CD4-positive, CD25-positive, alpha-beta regulatory T cell (primary cell): ENCODE measurements around the gene LRRC42. TPM values are rescaled to one million over a fixed set of nuclear protein-coding genes. Genes with fewer than 3 reads are reported as not detected.

Experiments used
- ATAC-seq, 2 donors: fragments of 150-1000 bp; cut with Tn5 transposase; one replicate each; pipeline ENCODE4 v1.10.0; 2021; ENCODE audit warnings: low read depth in 2 of 2, moderate number of reproducible peaks in 2 of 2, moderate library complexity in 1 of 2
- DNase-seq, 3 donors: peaks; one replicate each; pipeline versions ENCODE4 v3.0.0 to v3.0.0-alpha.2; 2012 to 2022; ENCODE audit warnings: mixed read lengths in 1 of 3
- H3K27ac ChIP-seq: one replicate; pipeline ENCODE4 v1.7.0; 2013; ENCODE audit warnings: mild to moderate bottlenecking, low read length; ENCODE audit not compliant: insufficient read depth, poor library complexity, severe bottlenecking
- H3K27me3 ChIP-seq: one replicate; pipeline ENCODE4 v1.7.0; 2013; ENCODE audit warnings: low read length; ENCODE audit not compliant: control insufficient read depth, insufficient read depth
- H3K36me3 ChIP-seq: one replicate; pipeline ENCODE4 v1.7.0; 2013; ENCODE audit warnings: mild to moderate bottlenecking, low read length, moderate library complexity; ENCODE audit not compliant: control insufficient read depth, insufficient read depth
- H3K4me1 ChIP-seq: 2 replicates; pipeline ENCODE4 v1.7.0; 2013; ENCODE audit warnings: mild to moderate bottlenecking, low read length; ENCODE audit not compliant: insufficient read depth, control insufficient read depth, poor library complexity, severe bottlenecking
- H3K4me3 ChIP-seq: one replicate; pipeline ENCODE4 v1.7.0; 2013; ENCODE audit warnings: low read depth, mild to moderate bottlenecking, low read length, moderate library complexity
- H3K9me3 ChIP-seq, 2 experiments: 1 replicate in 1 of 2; 2 replicates in 1 of 2; pipeline ENCODE4 v1.7.0; 2013; ENCODE audit warnings: low read length in 2 of 2, mild to moderate bottlenecking in 1 of 2, moderate library complexity in 1 of 2; ENCODE audit not compliant: control insufficient read depth in 2 of 2
- H3K27ac Mint-ChIP-seq, 3 donors: one replicate each; pipeline ENCODE4 v1.8.0; 2020 to 2022; ENCODE audit warnings: mild to moderate bottlenecking in 3 of 3, mixed read lengths in 3 of 3, moderate library complexity in 2 of 3
- H3K27me3 Mint-ChIP-seq: one replicate; pipeline ENCODE4 v1.8.0; 2022; ENCODE audit warnings: mild to moderate bottlenecking, mixed read lengths
- H3K36me3 Mint-ChIP-seq: one replicate; pipeline ENCODE4 v1.8.0; 2020; ENCODE audit warnings: mixed read lengths
- H3K4me1 Mint-ChIP-seq, 4 donors: one replicate each; pipeline ENCODE4 v1.8.0; 2020 to 2022; ENCODE audit warnings: mixed read lengths in 4 of 4, mild to moderate bottlenecking in 1 of 4
- H3K4me3 Mint-ChIP-seq, 4 donors: one replicate each; pipeline ENCODE4 v1.8.0; 2020 to 2022; ENCODE audit warnings: mild to moderate bottlenecking in 4 of 4, mixed read lengths in 4 of 4, moderate library complexity in 3 of 4
- H3K9me3 Mint-ChIP-seq, 7 donors: one replicate each; pipeline ENCODE4 v1.8.0; 2020 to 2022; ENCODE audit warnings: mixed read lengths in 7 of 7, mild to moderate bottlenecking in 3 of 7, moderate library complexity in 2 of 7
- polyA plus RNA-seq, 4 donors: library from polyadenylated mRNA; unstranded; fragments of 300-500 nt; fragmentation: Illumina TruSeq; gene quantifications; one replicate each; pipeline ENCODE4 v1.2.3, GENCODE V29; 2021
- total RNA-seq: library from RNA; stranded (reverse); gene quantifications from one replicate; pipeline ENCODE4 v1.2.3, GENCODE V29; 2022

Gene LRRC42
- total RNA-seq (6.9 TPM), polyA plus RNA-seq (10 to 100 TPM in 1 of 4 donors, 1 to 10 TPM in 3; 7.3 to 11.9 (median 8.4) TPM)

GRCh38 chr1:53946252-53947171 is at the start of gene LRRC42:
LRRC42 (plus strand) TSS chr1:53946350; CDS start chr1:53952000, 5,650 bp downstream.
- no peaks in the 10 kb centered on the region for H3K27me3 Mint-ChIP-seq
- peaks cover 17 to 60% (median 43%) of the 10 kb centered on the region in 4 donors for H3K4me1 Mint-ChIP-seq
- peaks cover 0 to 2% (median 0%) of the 10 kb centered on the region in 7 donors for H3K9me3 Mint-ChIP-seq
- peak; percentile 60 to 62 for ATAC-seq
- H3K4me3 Mint-ChIP-seq, result peak within 1 kb of the TSS; percentile 95 to 99 (median 98)
- H3K36me3 Mint-ChIP-seq, result no peaks in the 10 kb centered on the region
- H3K27ac Mint-ChIP-seq, result peak within 1 kb of the TSS; percentile 94 to 98 (median 98)
- peak in 1 of 3 donors; percentile 79 for DNase-seq
- Histone ChIP-seq H3K4me1 (peaks cover 37% of the 10 kb centered on the region), H3K9me3 (no peaks in the 10 kb centered on the region), H3K27ac (peak within 1 kb of the TSS; percentile 87), H3K36me3 (no peaks in the 10 kb centered on the region), H3K4me3 (peak within 1 kb of the TSS; percentile 86), H3K27me3 (no peaks in the 10 kb centered on the region)

- no peaks in the 10 kb centered on the region for H3K36me3 Mint-ChIP-seq
- DNase-seq (no peak), ATAC-seq (no peak)
- peaks cover 3% of the 10 kb centered on the region for H3K27me3 ChIP-seq
- H3K27ac Mint-ChIP-seq, result no peak overlapping the region
- no peaks in the 10 kb centered on the region for H3K27me3 Mint-ChIP-seq
- H3K4me3 Mint-ChIP-seq, result no peak overlapping the region
- H3K36me3 ChIP-seq, result no peaks in the 10 kb centered on the region
- H3K9me3 Mint-ChIP-seq, result no peaks in the 10 kb centered on the region
- H3K27ac ChIP-seq, result no peak overlapping the region
- peaks cover 0 to 6% (median under 1%) of the 10 kb centered on the region in 4 donors for H3K4me1 Mint-ChIP-seq
- H3K9me3 ChIP-seq, result no peaks in the 10 kb centered on the region
- H3K4me3 ChIP-seq, result no peak overlapping the region
- no peaks in the 10 kb centered on the region for H3K4me1 ChIP-seq
Measured at GRCh38 chr1:53896635-53897229, 49.4 kb upstream of the LRRC42 start.

- Histone ChIP-seq H3K4me3 (no peak overlapping the region), H3K27me3 (peaks cover 3% of the 10 kb centered on the region), H3K9me3 (no peaks in the 10 kb centered on the region), H3K27ac (no peak overlapping the region), H3K36me3 (no peaks in the 10 kb centered on the region), H3K4me1 (no peaks in the 10 kb centered on the region)
- no peak for ATAC-seq
- no peak overlapping the region for H3K4me3 Mint-ChIP-seq
- no peak for DNase-seq
- H3K36me3 Mint-ChIP-seq, result no peaks in the 10 kb centered on the region
- no peak overlapping the region for H3K27ac Mint-ChIP-seq
- H3K27me3 Mint-ChIP-seq, result no peaks in the 10 kb centered on the region
- H3K4me1 Mint-ChIP-seq, result peaks cover 0 to 6% (median under 1%) of the 10 kb centered on the region in 4 donors
- no peaks in the 10 kb centered on the region for H3K9me3 Mint-ChIP-seq
Measured at GRCh38 chr1:53899206-53899628, 46.9 kb upstream of the LRRC42 start.

- Mint-ChIP-seq H3K4me3 (no peak overlapping the region), H3K4me1 (peaks cover 0 to 6% (median under 1%) of the 10 kb centered on the region in 4 donors), H3K27me3 (no peaks in the 10 kb centered on the region), H3K27ac (no peak overlapping the region), H3K9me3 (no peaks in the 10 kb centered on the region), H3K36me3 (no peaks in the 10 kb centered on the region)
- Histone ChIP-seq H3K4me1 (no peaks in the 10 kb centered on the region), H3K27ac (no peak overlapping the region), H3K9me3 (no peaks in the 10 kb centered on the region), H3K36me3 (no peaks in the 10 kb centered on the region), H3K4me3 (no peak overlapping the region), H3K27me3 (no peaks in the 10 kb centered on the region)
- no peak for ATAC-seq
- DNase-seq, result no peak
Measured at GRCh38 chr1:53899708-53900107, 46.4 kb upstream of the LRRC42 start.

- ATAC-seq (no peak), DNase-seq (no peak)
- no peak overlapping the region for H3K4me3 ChIP-seq
- Mint-ChIP-seq H3K9me3 (no peaks in the 10 kb centered on the region), H3K4me1 (peaks cover 0 to 2% (median 0%) of the 10 kb centered on the region in 4 donors), H3K27ac (peak overlapping the region in 1 of 3 donors; percentile 56), H3K27me3 (no peaks in the 10 kb centered on the region), H3K4me3 (no peak overlapping the region), H3K36me3 (no peaks in the 10 kb centered on the region)
- no peaks in the 10 kb centered on the region for H3K27me3 ChIP-seq
- no peaks in the 10 kb centered on the region for H3K4me1 ChIP-seq
- H3K36me3 ChIP-seq, result no peaks in the 10 kb centered on the region
- H3K27ac ChIP-seq, result no peak overlapping the region
- no peaks in the 10 kb centered on the region for H3K9me3 ChIP-seq
Measured at GRCh38 chr1:53902235-53903138, 43.7 kb upstream of the LRRC42 start.

GRCh38 chr1:53905509-53905908 is 40.6 kb upstream of the LRRC42 start:
- no peak for ATAC-seq
- no peaks in the 10 kb centered on the region for H3K9me3 ChIP-seq
- Mint-ChIP-seq H3K4me1 (peaks cover 0 to 2% (median 0%) of the 10 kb centered on the region in 4 donors), H3K9me3 (no peaks in the 10 kb centered on the region), H3K27ac (no peak overlapping the region), H3K4me3 (no peak overlapping the region), H3K36me3 (peaks cover 6% of the 10 kb centered on the region), H3K27me3 (no peaks in the 10 kb centered on the region)
- H3K4me1 ChIP-seq, result no peaks in the 10 kb centered on the region
- no peak for DNase-seq
- H3K27ac ChIP-seq, result no peak overlapping the region
- no peak overlapping the region for H3K4me3 ChIP-seq
- H3K27me3 ChIP-seq, result no peaks in the 10 kb centered on the region
- H3K36me3 ChIP-seq, result no peaks in the 10 kb centered on the region

- DNase-seq, result no peak
- no peak for ATAC-seq
- Mint-ChIP-seq H3K27me3 (no peaks in the 10 kb centered on the region), H3K4me3 (no peak overlapping the region), H3K27ac (no peak overlapping the region), H3K9me3 (no peaks in the 10 kb centered on the region), H3K4me1 (peaks cover 0 to 2% (median 0%) of the 10 kb centered on the region in 4 donors), H3K36me3 (peaks cover 6% of the 10 kb centered on the region)
- no peak overlapping the region for H3K4me3 ChIP-seq
- no peaks in the 10 kb centered on the region for H3K4me1 ChIP-seq
- H3K27ac ChIP-seq, result no peak overlapping the region
- no peaks in the 10 kb centered on the region for H3K9me3 ChIP-seq
- H3K27me3 ChIP-seq, result no peaks in the 10 kb centered on the region
- H3K36me3 ChIP-seq, result no peaks in the 10 kb centered on the region
Measured at GRCh38 chr1:53906121-53906520, 40.0 kb upstream of the LRRC42 start.
